Tibial nerve (tissue), 3 donors: Measurements from ENCODE around the gene FGD2.

Source experiments
- POLR2A ChIP-seq, 2 donors: fragments of 450-650 bp; IDR thresholded peaks; one replicate each; pipeline ENCODE4 v1.6.1; 2017; ENCODE audit warnings: antibody characterized with exemption in 2 of 2, mild to moderate bottlenecking in 2 of 2, moderate library complexity in 2 of 2
- TF ChIP-seq, protein P1 (sequence below), 5 experiments: fragments of 200-600 bp in 3 of 5; fragments of 450-650 bp in 2 of 5; sonication (generic) in 3 of 5; IDR thresholded peaks; one replicate each; pipeline ENCODE4 v1.5.1; 2016 to 2019; ENCODE audit warnings: antibody characterized with exemption in 5 of 5, mild to moderate bottlenecking in 3 of 5, moderate library complexity in 2 of 5

- no peak for TF ChIP-seq POLR2A (IDR thresholded peaks at IDR 0.05)
- TF ChIP-seq, protein P1, sequence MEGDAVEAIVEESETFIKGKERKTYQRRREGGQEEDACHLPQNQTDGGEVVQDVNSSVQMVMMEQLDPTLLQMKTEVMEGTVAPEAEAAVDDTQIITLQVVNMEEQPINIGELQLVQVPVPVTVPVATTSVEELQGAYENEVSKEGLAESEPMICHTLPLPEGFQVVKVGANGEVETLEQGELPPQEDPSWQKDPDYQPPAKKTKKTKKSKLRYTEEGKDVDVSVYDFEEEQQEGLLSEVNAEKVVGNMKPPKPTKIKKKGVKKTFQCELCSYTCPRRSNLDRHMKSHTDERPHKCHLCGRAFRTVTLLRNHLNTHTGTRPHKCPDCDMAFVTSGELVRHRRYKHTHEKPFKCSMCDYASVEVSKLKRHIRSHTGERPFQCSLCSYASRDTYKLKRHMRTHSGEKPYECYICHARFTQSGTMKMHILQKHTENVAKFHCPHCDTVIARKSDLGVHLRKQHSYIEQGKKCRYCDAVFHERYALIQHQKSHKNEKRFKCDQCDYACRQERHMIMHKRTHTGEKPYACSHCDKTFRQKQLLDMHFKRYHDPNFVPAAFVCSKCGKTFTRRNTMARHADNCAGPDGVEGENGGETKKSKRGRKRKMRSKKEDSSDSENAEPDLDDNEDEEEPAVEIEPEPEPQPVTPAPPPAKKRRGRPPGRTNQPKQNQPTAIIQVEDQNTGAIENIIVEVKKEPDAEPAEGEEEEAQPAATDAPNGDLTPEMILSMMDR (IDR thresholded peaks at IDR 0.05): no peak
Observed at GRCh38 chr6:37039958-37040357, 34.5 kb downstream of the FGD2 start.
